ENCODE data around the gene TMEM117. TPM values are rescaled to one million over a fixed set of nuclear protein-coding genes. Genes with fewer than 3 reads are reported as not detected.

The TMEM117 gene
- total RNA-seq, 1 donor from 2014 or later, result not detected

DNA sequence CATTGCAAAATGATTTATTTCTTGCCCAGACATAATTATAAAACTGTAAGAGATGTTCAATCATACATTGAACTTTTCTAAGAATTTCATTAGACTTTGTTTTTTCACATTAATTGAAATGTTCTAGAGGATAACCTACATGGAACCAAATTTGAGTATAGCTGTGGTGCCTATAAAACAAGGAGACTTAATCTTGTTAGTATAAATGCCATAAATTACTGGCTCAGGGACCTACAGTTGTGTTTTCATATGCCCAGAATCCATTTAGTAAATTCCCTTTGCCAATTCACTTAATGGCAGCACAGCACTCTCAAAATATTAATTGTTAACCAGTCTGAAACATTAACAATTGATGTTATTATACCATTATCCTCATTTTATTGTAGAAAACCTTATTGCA is 551.7 kb downstream of the TMEM117 start:
- Mint-ChIP-seq H3K4me1 (ENCODE audit: low read depth, unreplicated experiment) (peaks cover 45% of the 10 kb centered on the region), H3K9me3 (ENCODE audit: unreplicated experiment) (no peaks in the 10 kb centered on the region), H3K27ac (ENCODE audit: unreplicated experiment) (no peak overlapping the region), H3K27me3 (ENCODE audit: unreplicated experiment) (no peaks in the 10 kb centered on the region), H3K4me3 (ENCODE audit: unreplicated experiment) (no peak overlapping the region), H3K36me3 (ENCODE audit: unreplicated experiment) (no peaks in the 10 kb centered on the region)
- TF ChIP-seq, protein P1, sequence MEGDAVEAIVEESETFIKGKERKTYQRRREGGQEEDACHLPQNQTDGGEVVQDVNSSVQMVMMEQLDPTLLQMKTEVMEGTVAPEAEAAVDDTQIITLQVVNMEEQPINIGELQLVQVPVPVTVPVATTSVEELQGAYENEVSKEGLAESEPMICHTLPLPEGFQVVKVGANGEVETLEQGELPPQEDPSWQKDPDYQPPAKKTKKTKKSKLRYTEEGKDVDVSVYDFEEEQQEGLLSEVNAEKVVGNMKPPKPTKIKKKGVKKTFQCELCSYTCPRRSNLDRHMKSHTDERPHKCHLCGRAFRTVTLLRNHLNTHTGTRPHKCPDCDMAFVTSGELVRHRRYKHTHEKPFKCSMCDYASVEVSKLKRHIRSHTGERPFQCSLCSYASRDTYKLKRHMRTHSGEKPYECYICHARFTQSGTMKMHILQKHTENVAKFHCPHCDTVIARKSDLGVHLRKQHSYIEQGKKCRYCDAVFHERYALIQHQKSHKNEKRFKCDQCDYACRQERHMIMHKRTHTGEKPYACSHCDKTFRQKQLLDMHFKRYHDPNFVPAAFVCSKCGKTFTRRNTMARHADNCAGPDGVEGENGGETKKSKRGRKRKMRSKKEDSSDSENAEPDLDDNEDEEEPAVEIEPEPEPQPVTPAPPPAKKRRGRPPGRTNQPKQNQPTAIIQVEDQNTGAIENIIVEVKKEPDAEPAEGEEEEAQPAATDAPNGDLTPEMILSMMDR (IDR thresholded peaks at IDR 0.05; ENCODE audit: partially characterized antibody, unreplicated experiment), result no peak
- no peak for DNase-seq

DNA sequence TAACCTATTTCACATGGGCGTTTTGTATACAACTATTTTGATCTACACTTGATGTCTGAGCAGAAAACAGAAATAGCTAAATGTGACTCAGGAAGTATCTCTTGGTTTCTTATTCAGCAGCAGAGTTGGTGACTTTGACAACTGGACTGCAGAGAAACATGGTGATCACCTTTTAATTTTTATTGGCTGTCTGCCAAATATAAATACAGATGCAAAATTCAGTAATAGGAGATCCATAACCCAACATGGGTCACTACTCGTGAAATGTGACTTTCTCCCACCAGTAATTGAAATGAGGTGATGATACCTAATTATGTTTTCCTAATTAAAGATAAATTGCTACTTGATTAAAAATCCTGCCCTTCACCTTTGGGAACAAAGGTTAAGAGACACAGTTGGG is 553.2 kb downstream of the TMEM117 start:
- Mint-ChIP-seq H3K27me3 (ENCODE audit: unreplicated experiment) (no peaks in the 10 kb centered on the region), H3K9me3 (ENCODE audit: unreplicated experiment) (no peaks in the 10 kb centered on the region), H3K27ac (ENCODE audit: unreplicated experiment) (no peak overlapping the region), H3K36me3 (ENCODE audit: unreplicated experiment) (no peaks in the 10 kb centered on the region), H3K4me1 (ENCODE audit: low read depth, unreplicated experiment) (peaks cover 35% of the 10 kb centered on the region), H3K4me3 (ENCODE audit: unreplicated experiment) (no peak overlapping the region)
- TF ChIP-seq, protein P1 (IDR thresholded peaks at IDR 0.05; ENCODE audit: partially characterized antibody, unreplicated experiment), result no peak
- DNase-seq, result no peak

DNA sequence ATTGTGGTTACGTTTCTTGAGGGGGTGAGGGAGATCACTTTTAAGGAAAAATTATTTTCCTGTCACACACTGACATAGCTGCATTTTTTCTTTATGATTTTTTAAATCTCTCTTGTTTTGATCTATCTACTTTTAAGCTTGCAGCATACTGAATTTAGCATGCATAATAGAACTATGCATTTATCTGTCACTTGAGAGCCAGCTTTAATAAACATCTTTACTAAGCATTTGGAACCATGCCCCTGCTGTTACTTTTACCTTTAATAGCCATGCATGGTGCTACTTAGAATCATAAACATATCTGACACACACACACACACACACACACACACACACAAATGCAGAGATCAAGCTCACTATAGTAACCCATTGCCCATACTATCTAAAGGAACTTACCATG is 554.0 kb downstream of the TMEM117 start:
- Mint-ChIP-seq H3K27me3 (ENCODE audit: unreplicated experiment) (no peaks in the 10 kb centered on the region), H3K9me3 (ENCODE audit: unreplicated experiment) (no peaks in the 10 kb centered on the region), H3K4me3 (ENCODE audit: unreplicated experiment) (no peak overlapping the region), H3K36me3 (ENCODE audit: unreplicated experiment) (no peaks in the 10 kb centered on the region), H3K27ac (ENCODE audit: unreplicated experiment) (no peak overlapping the region), H3K4me1 (ENCODE audit: low read depth, unreplicated experiment) (peaks cover 27% of the 10 kb centered on the region)
- no peak for DNase-seq
- TF ChIP-seq, protein P1 (IDR thresholded peaks at IDR 0.05; ENCODE audit: partially characterized antibody, unreplicated experiment), result no peak

DNA sequence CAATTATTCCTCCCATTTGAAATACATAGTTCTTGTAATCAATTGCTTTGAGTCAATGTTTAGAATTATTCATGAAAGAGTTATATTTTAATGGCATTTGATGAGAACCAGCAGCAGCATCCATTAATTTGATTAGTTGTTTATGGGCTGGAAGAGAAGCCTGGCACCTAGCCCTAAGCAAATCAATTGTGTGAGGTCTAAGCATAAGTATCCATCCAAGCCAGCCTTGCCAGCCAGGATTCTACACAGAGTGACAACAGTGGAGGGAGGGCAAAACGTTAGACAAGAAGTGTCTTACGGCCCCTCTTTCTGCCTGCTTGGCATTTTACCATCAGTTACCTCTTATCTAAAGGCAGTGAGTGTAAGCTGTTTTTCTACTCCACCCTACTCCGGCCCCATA is 561.8 kb downstream of the TMEM117 start:
- TF ChIP-seq, protein P1 (IDR thresholded peaks at IDR 0.05; ENCODE audit: partially characterized antibody, unreplicated experiment), result no peak
- peaks cover 2% of the 10 kb centered on the region for H3K4me1 Mint-ChIP-seq (ENCODE audit: low read depth, unreplicated experiment)
- H3K27me3 Mint-ChIP-seq (ENCODE audit: unreplicated experiment), result peaks cover 2% of the 10 kb centered on the region
- DNase-seq, result no peak
- no peak overlapping the region for H3K4me3 Mint-ChIP-seq (ENCODE audit: unreplicated experiment)
- peaks cover 13% of the 10 kb centered on the region for H3K36me3 Mint-ChIP-seq (ENCODE audit: unreplicated experiment)
- peaks cover 3% of the 10 kb centered on the region for H3K9me3 Mint-ChIP-seq (ENCODE audit: unreplicated experiment)
- H3K27ac Mint-ChIP-seq (ENCODE audit: unreplicated experiment), result no peak overlapping the region

DNA sequence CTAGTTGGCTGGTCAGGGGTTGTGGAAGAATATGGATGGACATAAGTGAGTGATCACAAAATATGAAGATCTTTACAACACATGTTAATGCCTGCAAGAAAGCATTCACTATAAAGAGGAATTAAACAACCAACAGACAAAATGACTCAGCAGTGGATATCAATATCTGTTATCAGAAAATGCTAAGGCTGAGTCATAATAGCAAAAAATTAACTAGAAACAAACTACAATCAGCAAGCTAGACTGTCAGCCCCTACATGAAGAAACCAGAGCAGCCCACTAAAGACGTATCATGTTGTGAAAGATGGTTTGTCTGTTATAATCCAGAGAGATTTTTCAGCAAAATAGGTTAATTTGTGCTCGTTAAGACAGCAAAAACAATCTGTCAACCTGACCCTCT is 567.3 kb downstream of the TMEM117 start:
- TF ChIP-seq, protein P1 (IDR thresholded peaks at IDR 0.05; ENCODE audit: partially characterized antibody, unreplicated experiment), result no peak
- peaks cover 3% of the 10 kb centered on the region for H3K9me3 Mint-ChIP-seq (ENCODE audit: unreplicated experiment)
- DNase-seq, result no peak
- H3K4me3 Mint-ChIP-seq (ENCODE audit: unreplicated experiment), result no peak overlapping the region
- peaks cover 2% of the 10 kb centered on the region for H3K27me3 Mint-ChIP-seq (ENCODE audit: unreplicated experiment)
- H3K36me3 Mint-ChIP-seq (ENCODE audit: unreplicated experiment), result peaks cover 13% of the 10 kb centered on the region
- H3K4me1 Mint-ChIP-seq (ENCODE audit: low read depth, unreplicated experiment), result peaks cover 25% of the 10 kb centered on the region
- H3K27ac Mint-ChIP-seq (ENCODE audit: unreplicated experiment), result no peak overlapping the region

Data from glutamatergic neuron (in vitro differentiated cells).